ENCODE data around the gene KANK4.

KANK4 gene

DNA sequence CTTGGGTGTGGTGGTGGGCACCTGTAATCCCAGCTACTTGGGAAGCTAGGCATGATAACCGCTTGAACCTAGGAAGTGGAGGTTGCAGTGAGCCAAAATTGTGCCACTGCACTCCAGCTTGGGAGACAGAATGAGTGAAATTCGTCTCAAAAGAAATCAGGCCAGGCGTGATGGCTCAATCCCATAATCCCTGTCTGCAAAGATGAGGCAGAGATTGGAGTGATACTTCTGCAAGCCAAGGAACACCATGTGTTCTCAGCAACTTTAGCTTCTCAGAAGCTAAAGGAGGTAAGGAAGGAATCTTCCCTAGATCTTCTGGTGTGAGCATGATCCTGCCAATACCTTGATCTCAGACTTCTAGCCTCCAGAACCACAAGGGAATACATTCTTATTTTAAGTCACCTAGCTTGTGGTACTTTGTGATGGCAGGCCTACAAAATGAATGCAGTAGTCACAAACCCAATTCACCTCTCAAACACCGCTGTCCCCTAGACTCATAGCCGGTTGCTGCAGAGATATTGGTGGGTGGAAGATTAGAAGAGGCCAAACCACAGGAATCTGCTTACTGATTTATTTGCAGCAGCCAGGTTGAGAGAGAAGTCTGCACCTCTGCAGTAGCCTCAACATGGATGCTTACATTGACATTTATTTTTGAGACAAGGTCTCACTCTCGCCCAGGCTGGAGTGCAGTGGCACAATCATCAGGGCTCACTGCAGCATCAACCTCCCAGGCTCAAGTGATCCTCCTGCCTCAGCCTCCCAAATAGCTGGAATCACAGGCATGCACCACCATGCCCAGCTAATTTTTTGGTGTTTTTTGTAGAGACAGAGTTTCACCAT, 105.9 kb downstream of the KANK4 start:
- peaks cover 16% of the 10 kb centered on the region for H3K9me3 ChIP-seq (ENCODE audit: low read depth, low read length)
- DNase-seq (ENCODE audit: low read depth, low spot score), result no peak
- H3K4me3 ChIP-seq, result no peak overlapping the region
- no peak overlapping the region for H3K27ac ChIP-seq
- TF ChIP-seq FOXP2 (optimal IDR thresholded peaks at IDR 0.05; ENCODE audit: control extremely low read depth, extremely low read length, insufficient read depth) (no peak), EZH2 (IDR thresholded peaks at IDR 0.05) (no peak), POLR2AphosphoS5 (IDR thresholded peaks at IDR 0.05; ENCODE audit: borderline replicate concordance, low read depth, low read length) (no peak)
- peaks cover 24% of the 10 kb centered on the region; the same call in 1 of the 2 replicates for H3K36me3 ChIP-seq (ENCODE audit: insufficient read depth, low read length)
- H3K9ac ChIP-seq (ENCODE audit: insufficient read length), result no peak overlapping the region

DNA sequence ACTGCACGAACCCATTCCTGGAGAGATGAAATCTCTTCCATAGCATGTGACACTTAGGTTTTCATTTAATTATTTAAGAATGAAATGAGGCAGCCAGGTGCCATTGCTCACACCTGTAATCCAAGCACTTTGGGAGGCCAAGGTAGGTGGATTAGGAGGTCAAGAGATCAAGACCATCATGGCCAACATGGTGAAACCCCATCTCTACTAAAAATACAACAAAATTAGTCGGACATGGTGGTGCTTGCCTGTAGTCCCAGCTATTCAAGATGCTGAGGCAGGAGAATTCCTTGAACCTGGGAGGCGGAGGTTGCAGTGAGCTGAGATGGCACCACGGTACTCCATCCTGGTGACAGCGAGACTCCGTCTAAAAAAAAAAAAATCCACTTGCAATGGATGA, 106.8 kb downstream of the KANK4 start:
- peaks cover 33% of the 10 kb centered on the region; the same call in 1 of the 2 replicates for H3K36me3 ChIP-seq (ENCODE audit: insufficient read depth, low read length)
- TF ChIP-seq EZH2 (IDR thresholded peaks at IDR 0.05) (no peak), FOXP2 (optimal IDR thresholded peaks at IDR 0.05; ENCODE audit: control extremely low read depth, extremely low read length, insufficient read depth) (no peak), POLR2AphosphoS5 (IDR thresholded peaks at IDR 0.05; ENCODE audit: borderline replicate concordance, low read depth, low read length) (no peak)
- DNase-seq (ENCODE audit: low read depth, low spot score), result no peak
- no peak overlapping the region for H3K4me3 ChIP-seq
- no peak overlapping the region for H3K9ac ChIP-seq (ENCODE audit: insufficient read length)
- peaks cover 16% of the 10 kb centered on the region for H3K9me3 ChIP-seq (ENCODE audit: low read depth, low read length)
- H3K27ac ChIP-seq, result no peak overlapping the region

DNA sequence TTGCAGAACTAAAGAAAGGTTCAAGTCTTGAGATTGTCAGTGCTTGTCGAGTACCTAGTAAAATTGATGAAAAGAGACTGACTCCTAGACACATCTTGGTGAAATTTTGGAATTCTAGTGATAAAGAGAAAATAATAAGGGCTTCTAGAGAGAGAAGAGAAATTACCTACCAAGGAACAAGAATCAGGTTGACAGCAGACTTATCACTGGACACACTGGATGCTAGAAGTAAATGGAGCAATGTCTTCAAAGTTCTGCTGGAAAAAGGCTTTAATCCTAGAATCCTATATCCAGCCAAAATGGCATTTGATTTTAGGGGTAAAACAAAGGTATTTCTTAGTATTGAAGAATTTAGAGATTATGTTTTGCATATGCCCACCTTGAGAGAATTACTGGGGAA, 108.3 kb downstream of the KANK4 start:
- Histone ChIP-seq H3K9me3 (ENCODE audit: low read depth, low read length) (peaks cover 16% of the 10 kb centered on the region), H3K36me3 (ENCODE audit: insufficient read depth, low read length) (peaks cover 44% of the 10 kb centered on the region; the same call in 1 of the 2 replicates), H3K4me3 (no peak overlapping the region), H3K27ac (no peak overlapping the region), H3K9ac (ENCODE audit: insufficient read length) (no peak overlapping the region)
- TF ChIP-seq EZH2 (IDR thresholded peaks at IDR 0.05) (no peak), POLR2AphosphoS5 (IDR thresholded peaks at IDR 0.05; ENCODE audit: borderline replicate concordance, low read depth, low read length) (no peak), FOXP2 (optimal IDR thresholded peaks at IDR 0.05; ENCODE audit: control extremely low read depth, extremely low read length, insufficient read depth) (no peak)
- no peak for DNase-seq (ENCODE audit: low read depth, low spot score)

DNA sequence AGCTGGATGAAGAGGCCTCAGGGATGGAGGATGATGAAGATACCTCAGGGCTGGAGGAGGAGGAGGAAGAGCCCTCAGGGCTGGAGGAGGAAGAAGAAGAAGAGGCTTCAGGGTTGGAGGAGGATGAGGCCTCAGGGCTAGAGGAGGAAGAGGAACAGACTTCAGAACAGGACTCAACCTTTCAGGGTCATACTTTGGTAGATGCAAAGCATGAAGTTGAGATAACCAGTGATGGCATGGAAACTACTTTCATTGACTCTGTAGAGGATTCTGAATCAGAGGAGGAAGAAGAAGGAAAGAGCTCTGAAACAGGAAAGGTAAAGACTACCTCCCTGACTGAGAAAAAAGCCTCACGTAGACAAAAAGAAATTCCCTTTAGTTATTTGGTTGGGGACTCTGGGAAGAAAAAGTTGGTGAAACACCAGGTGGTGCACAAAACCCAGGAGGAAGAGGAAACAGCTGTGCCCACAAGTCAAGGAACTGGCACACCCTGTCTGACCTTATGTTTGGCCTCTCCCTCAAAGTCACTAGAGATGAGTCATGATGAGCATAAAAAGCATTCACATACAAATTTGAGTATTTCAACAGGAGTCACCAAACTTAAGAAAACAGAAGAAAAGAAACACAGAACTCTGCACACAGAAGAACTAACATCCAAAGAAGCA, 109.2 kb downstream of the KANK4 start:
- H3K9me3 ChIP-seq (ENCODE audit: low read depth, low read length), result peaks cover 16% of the 10 kb centered on the region
- no peak for DNase-seq (ENCODE audit: low read depth, low spot score)
- no peak overlapping the region for H3K9ac ChIP-seq (ENCODE audit: insufficient read length)
- peaks cover 44% of the 10 kb centered on the region; the same call in 1 of the 2 replicates for H3K36me3 ChIP-seq (ENCODE audit: insufficient read depth, low read length)
- no peak overlapping the region for H3K4me3 ChIP-seq
- TF ChIP-seq EZH2 (IDR thresholded peaks at IDR 0.05) (no peak), FOXP2 (optimal IDR thresholded peaks at IDR 0.05; ENCODE audit: control extremely low read depth, extremely low read length, insufficient read depth) (no peak), POLR2AphosphoS5 (IDR thresholded peaks at IDR 0.05; ENCODE audit: borderline replicate concordance, low read depth, low read length) (no peak)
- no peak overlapping the region for H3K27ac ChIP-seq

DNA sequence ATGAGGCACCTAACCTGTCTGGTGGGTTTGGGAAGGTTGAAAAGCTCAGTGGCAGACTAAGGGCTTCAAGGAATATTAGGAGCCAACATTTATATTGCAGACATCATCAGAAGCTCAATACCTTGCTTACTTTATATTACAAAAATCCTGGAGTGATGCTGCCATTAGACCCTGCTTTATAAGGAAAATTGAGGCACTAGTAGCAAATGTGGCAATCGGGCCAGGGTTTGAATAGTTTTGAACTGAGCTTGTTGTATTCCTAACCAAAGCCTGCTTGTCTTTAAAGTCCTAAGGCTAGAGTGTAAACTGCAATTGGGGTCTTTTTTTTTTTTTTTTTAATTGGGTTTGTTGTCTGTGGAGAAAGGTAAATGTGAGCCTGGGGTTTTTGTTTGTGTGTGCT, 110.3 kb downstream of the KANK4 start:
- TF ChIP-seq EZH2 (IDR thresholded peaks at IDR 0.05) (no peak), POLR2AphosphoS5 (IDR thresholded peaks at IDR 0.05; ENCODE audit: borderline replicate concordance, low read depth, low read length) (no peak), FOXP2 (optimal IDR thresholded peaks at IDR 0.05; ENCODE audit: control extremely low read depth, extremely low read length, insufficient read depth) (no peak)
- H3K36me3 ChIP-seq (ENCODE audit: insufficient read depth, low read length), result peaks cover 48% of the 10 kb centered on the region; the same call in 1 of the 2 replicates

DNA sequence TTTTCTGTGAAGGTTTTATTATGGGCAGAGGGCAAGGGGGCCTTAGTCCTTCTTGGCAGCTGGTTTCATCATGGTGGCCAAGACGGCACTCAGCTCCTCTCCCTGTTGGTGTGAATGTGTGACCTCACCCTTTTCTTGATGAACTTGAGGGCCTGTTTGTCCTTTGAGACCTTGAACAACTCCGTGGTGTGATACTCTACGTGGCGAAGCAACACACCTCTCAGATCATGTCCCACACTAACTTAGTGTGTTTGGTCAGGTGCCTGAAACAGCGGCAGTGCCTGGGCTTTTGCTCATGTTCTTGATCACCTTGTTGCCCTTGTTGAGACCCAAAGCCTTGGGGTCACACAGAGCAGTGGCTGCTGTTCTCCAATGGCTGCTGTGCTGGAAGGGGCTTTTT, 111.1 kb downstream of the KANK4 start:
- no peak for DNase-seq (ENCODE audit: low read depth, low spot score)
- TF ChIP-seq FOXP2 (optimal IDR thresholded peaks at IDR 0.05; ENCODE audit: control extremely low read depth, extremely low read length, insufficient read depth) (no peak), POLR2AphosphoS5 (IDR thresholded peaks at IDR 0.05; ENCODE audit: borderline replicate concordance, low read depth, low read length) (no peak), EZH2 (IDR thresholded peaks at IDR 0.05) (no peak)
- no peak overlapping the region for H3K27ac ChIP-seq
- H3K9me3 ChIP-seq (ENCODE audit: low read depth, low read length), result peaks cover 16% of the 10 kb centered on the region
- peaks cover 48% of the 10 kb centered on the region; the same call in 1 of the 2 replicates for H3K36me3 ChIP-seq (ENCODE audit: insufficient read depth, low read length)
- no peak overlapping the region for H3K4me3 ChIP-seq
- H3K9ac ChIP-seq (ENCODE audit: insufficient read length), result no peak overlapping the region

More for the DNA sequence above, 110.3 kb downstream of the KANK4 start:
- H3K9ac ChIP-seq (ENCODE audit: insufficient read length), result no peak overlapping the region
- DNase-seq (ENCODE audit: low read depth, low spot score), result no peak
- no peak overlapping the region for H3K4me3 ChIP-seq
- no peak overlapping the region for H3K27ac ChIP-seq
- peaks cover 16% of the 10 kb centered on the region for H3K9me3 ChIP-seq (ENCODE audit: low read depth, low read length)

DNA sequence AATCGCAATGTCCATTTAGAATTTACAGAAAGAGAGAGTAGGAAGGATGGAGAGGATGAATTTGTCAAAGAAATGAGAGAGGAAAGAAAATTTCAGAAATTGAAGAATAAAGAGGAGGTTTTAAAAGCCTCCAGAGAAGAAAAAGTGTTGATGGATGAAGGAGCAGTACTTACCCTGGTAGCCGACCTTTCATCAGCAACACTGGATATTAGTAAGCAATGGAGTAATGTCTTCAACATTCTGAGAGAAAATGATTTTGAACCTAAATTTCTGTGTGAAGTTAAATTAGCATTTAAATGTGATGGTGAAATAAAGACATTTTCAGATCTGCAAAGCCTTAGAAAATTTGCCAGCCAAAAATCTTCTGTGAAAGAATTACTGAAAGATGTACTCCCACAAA, 112.0 kb downstream of the KANK4 start:
- Histone ChIP-seq H3K9me3 (ENCODE audit: low read depth, low read length) (peaks cover 16% of the 10 kb centered on the region), H3K27ac (no peak overlapping the region), H3K9ac (ENCODE audit: insufficient read length) (no peak overlapping the region), H3K36me3 (ENCODE audit: insufficient read depth, low read length) (peaks cover 48% of the 10 kb centered on the region; the same call in 1 of the 2 replicates), H3K4me3 (no peak overlapping the region)
- no peak for TF ChIP-seq POLR2AphosphoS5 (IDR thresholded peaks at IDR 0.05; ENCODE audit: borderline replicate concordance, low read depth, low read length)
- TF ChIP-seq FOXP2 (optimal IDR thresholded peaks at IDR 0.05; ENCODE audit: control extremely low read depth, extremely low read length, insufficient read depth), result no peak
- TF ChIP-seq EZH2 (IDR thresholded peaks at IDR 0.05), result no peak
- DNase-seq (ENCODE audit: low read depth, low spot score), result no peak

DNA sequence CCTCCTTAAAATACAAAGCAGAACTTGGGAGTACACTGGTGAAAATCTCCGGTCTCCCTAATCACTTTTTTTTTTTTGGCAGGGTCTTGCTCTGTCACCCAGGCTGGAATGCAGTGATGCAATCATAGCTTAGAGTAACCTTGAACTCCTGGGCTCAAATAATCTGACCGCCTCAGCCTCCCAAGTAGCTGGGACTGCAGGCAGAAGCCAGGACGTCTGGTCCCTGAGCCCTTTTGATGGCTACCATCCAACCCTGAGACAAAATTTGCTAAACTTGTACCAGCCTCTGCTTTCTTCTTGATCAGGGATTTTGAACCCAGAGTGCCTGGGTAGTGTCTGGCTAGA, 120.5 kb downstream of the KANK4 start:
- Histone ChIP-seq H3K36me3 (ENCODE audit: insufficient read depth, low read length) (no peaks in the 10 kb centered on the region; the same call in 1 of the 2 replicates), H3K9me3 (ENCODE audit: low read depth, low read length) (no peaks in the 10 kb centered on the region), H3K9ac (ENCODE audit: insufficient read length) (no peak overlapping the region), H3K4me3 (no peak overlapping the region), H3K27ac (no peak overlapping the region)
- no peak for TF ChIP-seq POLR2AphosphoS5 (IDR thresholded peaks at IDR 0.05; ENCODE audit: borderline replicate concordance, low read depth, low read length)
- DNase-seq (ENCODE audit: low read depth, low spot score), result no peak

Data from SK-N-MC (cell line).